K562 (cell line): ENCODE results near the gene RBBP5.

Experiments used
- C11orf30 ChIP-seq: fragments of 450-650 bp; IDR thresholded peaks from 2 replicates; pipeline ENCODE4 v1.6.1; 2016; ENCODE audit warnings: low read depth, mild to moderate bottlenecking
- FOXM1 ChIP-seq, 2 experiments: fragments of 450-650 bp in 1 of 2; sonication (generic) in 1 of 2; formaldehyde crosslinking in 1 of 2; IDR thresholded peaks; 2 replicates each; pipeline versions ENCODE4 v1.6.1 to v1.9.0; 2017 to 2022; ENCODE audit warnings: low read depth in 2 of 2, mild to moderate bottlenecking in 2 of 2, missing genetic modification reagents in 1 of 2, moderate library complexity in 1 of 2
- MTA3 ChIP-seq: fragments of 450-650 bp; formaldehyde crosslinking; IDR thresholded peaks from 2 replicates; pipeline ENCODE4 v1.6.1; 2017; ENCODE audit warnings: mild to moderate bottlenecking, borderline replicate concordance
- MYNN ChIP-seq, 2 experiments: sonication (generic); formaldehyde crosslinking in 1 of 2; IDR thresholded peaks; 2 replicates each; pipeline versions ENCODE4 v1.5.0 to v1.6.1; 2016 to 2020; ENCODE audit warnings: antibody characterized with exemption in 1 of 2, missing genetic modification reagents in 1 of 2
- NFIC ChIP-seq: fragments of 450-650 bp; IDR thresholded peaks from 2 replicates; pipeline ENCODE4 v1.6.1; 2017; ENCODE audit warnings: mild to moderate bottlenecking, inconsistent platforms
- ZBTB26 ChIP-seq: fragments of 450-650 bp; formaldehyde crosslinking; IDR thresholded peaks from 2 replicates; pipeline ENCODE4 v1.4.0; 2022; ENCODE audit warnings: missing genetic modification characterization
- ZSCAN32 ChIP-seq: fragments of 450-650 bp; formaldehyde crosslinking; IDR thresholded peaks from 2 replicates; pipeline ENCODE4 v1.4.0; 2020; ENCODE audit warnings: mild to moderate bottlenecking, moderate library complexity

GRCh38 chr1:205161076-205161475 lies 39.3 kb upstream of the RBBP5 start:
- TF ChIP-seq MTA3 (no peak), C11orf30 (no peak), ZBTB26 (CRISPR knock-in tag) (no peak), MYNN (IDR thresholded peaks at IDR 0.05) (no peak), MYNN (CRISPR knock-in tag; IDR thresholded peaks at IDR 0.05) (no peak), ZSCAN32 (CRISPR knock-in tag) (no peak), FOXM1 (IDR thresholded peaks at IDR 0.05; ENCODE audit: low read depth) (no peak), FOXM1 (CRISPR knock-in tag; IDR thresholded peaks at IDR 0.05; ENCODE audit: low read depth) (no peak), NFIC (no peak)
